ENCODE results near the gene CDK15.

The CDK15 gene

DNA sequence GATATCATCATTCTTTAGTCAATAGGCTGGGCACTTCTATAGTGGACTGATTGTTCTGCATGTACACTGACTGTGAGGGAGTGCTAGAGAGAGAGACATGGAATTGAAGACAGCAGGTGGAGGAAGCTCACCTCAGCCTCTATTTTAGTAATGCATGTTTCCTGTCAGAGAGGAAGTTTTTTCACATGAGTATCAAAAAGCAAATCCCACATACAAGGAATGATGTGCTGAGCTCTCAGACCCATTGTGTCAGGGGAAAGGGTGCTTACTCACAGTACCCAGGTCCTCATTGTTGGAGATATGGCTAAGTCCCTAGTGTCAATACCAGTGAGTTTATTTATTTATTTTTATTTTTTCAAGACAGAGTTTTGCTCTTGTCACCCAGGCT is 9.9 kb upstream of the CDK15 start:
- TF ChIP-seq EGR1 (IDR thresholded peaks at IDR 0.05) (no peak), ZBTB7A (IDR thresholded peaks at IDR 0.05; ENCODE audit: low read depth) (no peak), TCF12 (IDR thresholded peaks at IDR 0.05; ENCODE audit: low read depth) (no peak), TAF1 (IDR thresholded peaks at IDR 0.05; ENCODE audit: low read depth) (no peak), FOXM1 (IDR thresholded peaks at IDR 0.05; ENCODE audit: borderline replicate concordance, low read depth) (no peak), RAD21 (IDR thresholded peaks at IDR 0.05; ENCODE audit: low read depth) (no peak)
- TF ChIP-seq, protein P1, sequence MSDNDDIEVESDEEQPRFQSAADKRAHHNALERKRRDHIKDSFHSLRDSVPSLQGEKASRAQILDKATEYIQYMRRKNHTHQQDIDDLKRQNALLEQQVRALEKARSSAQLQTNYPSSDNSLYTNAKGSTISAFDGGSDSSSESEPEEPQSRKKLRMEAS (IDR thresholded peaks at IDR 0.05): no peak

DNA sequence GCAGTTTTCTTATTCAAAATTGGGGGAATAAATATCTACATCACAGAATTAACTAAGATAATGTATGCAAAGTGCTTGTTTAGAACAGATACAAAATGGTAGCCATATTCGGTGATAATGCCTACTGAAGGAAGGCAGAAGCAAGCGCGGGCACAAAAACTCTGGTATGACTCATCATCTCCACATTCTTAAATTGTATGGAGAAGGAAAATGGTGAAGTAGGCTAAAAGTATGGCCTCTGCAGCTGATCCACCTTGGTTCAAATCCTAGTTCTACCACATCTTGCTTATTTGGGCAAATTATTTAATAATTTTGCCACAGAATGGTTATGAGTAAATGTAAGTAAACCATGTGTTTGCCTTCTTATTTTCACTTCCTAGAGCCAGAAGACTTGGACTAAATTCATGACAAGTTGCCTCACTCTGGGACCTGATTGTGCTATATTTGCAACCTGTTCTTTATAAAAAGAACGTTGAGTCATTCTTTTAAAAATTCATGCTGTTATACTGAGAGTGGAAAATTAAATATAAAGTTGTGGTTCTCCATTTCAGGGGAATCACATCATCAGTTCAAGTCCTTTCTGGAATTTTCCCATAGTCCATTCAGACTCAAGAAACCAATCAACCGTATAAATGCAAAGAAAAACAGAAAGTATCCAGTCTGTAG is 9.0 kb upstream of the CDK15 start:
- TF ChIP-seq TEAD4 (IDR thresholded peaks at IDR 0.05) (no peak), TAF1 (IDR thresholded peaks at IDR 0.05; ENCODE audit: low read depth) (no peak), CEBPB (IDR thresholded peaks at IDR 0.05) (no peak), FOXM1 (IDR thresholded peaks at IDR 0.05; ENCODE audit: borderline replicate concordance, low read depth) (no peak), EP300 (IDR thresholded peaks at IDR 0.05; ENCODE audit: borderline replicate concordance) (no peak)
- TF ChIP-seq, protein P2, sequence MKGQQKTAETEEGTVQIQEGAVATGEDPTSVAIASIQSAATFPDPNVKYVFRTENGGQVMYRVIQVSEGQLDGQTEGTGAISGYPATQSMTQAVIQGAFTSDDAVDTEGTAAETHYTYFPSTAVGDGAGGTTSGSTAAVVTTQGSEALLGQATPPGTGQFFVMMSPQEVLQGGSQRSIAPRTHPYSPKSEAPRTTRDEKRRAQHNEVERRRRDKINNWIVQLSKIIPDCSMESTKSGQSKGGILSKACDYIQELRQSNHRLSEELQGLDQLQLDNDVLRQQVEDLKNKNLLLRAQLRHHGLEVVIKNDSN (IDR thresholded peaks at IDR 0.05): no peak

DNA sequence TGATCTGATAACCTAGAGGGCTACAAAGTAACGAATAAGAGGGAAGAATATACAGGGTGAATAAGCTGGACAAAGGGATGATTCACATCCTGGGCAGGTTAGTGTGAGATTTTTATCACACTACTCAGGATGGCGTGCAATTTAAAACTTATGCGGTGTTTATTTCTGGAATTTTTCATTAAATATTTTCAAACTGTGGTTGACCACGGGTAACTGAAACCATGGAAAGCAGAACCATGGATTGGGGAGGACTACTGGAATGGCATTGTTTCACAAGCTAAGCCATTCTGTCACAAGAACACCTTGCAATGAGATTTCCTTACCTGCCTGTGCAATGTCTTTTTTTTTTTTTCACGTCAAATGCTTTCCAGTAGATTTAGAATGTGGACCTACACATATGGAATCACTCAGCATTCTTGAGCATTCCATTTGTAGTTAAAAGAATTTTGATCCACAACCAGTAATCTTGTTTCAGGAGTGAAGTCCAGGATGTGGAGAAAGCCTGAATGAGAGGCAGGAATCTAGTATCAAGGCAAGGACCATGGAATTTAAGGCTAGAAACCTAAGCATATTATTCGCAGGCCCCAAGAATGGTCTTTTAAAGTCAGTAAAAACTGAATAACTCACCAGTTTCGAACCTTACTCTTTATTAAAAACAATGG is 8.0 kb upstream of the CDK15 start:
- no peak for TF ChIP-seq TAF1 (IDR thresholded peaks at IDR 0.05; ENCODE audit: low read depth)
- TF ChIP-seq TCF12 (IDR thresholded peaks at IDR 0.05; ENCODE audit: low read depth): peak; percentile 36; the same call in 1 of the 2 replicates

DNA sequence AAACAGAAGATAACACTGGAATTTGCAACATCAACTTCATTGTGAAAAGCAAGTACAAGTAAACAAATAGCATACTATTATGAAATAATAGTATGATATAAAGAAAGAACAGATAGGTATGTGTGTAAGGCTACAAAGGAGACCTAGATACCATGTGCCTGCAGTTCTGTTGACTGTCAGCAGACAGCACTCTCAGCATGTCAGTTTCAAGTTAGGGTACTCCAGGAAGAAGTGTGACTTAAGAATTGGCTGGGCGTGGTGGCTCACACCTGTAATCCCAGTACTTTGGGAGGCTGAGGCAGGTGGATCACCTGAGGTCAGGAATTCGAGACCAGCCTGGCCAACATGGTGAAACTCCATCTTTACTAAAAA is 7.4 kb upstream of the CDK15 start:
- peak; percentile 46; the same call in 1 of the 2 replicates for TF ChIP-seq RAD21 (IDR thresholded peaks at IDR 0.05; ENCODE audit: low read depth)

DNA sequence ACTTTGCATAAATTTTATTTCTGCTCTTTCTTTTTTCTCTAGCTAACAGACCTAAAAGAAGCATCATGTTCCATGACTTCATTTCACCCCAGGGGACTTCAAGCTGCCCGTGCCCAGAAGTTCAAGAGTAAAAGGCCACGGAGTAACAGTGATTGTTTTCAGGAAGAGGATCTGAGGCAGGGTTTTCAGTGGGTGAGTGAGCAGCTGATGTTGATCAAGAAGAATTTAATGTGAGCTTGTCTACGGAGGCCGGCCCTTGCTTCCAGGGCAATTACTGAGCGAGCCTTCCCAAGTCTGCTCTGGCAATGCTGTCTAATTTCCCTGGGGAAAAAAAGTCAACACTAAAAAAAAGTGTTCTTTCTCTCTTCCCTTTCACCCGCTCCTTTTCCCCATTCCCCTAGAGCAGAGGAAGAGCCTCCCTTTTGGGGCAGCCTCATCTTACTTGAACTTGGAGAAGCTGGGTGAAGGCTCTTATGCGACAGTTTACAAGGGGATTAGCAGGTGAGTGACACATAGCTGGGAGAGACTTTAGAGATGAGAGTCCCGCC is 1.2 kb downstream of the CDK15 start:
- TF ChIP-seq TEAD4 (IDR thresholded peaks at IDR 0.05): no peak
- no peak for TF ChIP-seq TAF1 (IDR thresholded peaks at IDR 0.05; ENCODE audit: low read depth)
- TF ChIP-seq EGR1 (IDR thresholded peaks at IDR 0.05): no peak
- TF ChIP-seq RAD21 (IDR thresholded peaks at IDR 0.05; ENCODE audit: low read depth): no peak
- TF ChIP-seq, protein P3, sequence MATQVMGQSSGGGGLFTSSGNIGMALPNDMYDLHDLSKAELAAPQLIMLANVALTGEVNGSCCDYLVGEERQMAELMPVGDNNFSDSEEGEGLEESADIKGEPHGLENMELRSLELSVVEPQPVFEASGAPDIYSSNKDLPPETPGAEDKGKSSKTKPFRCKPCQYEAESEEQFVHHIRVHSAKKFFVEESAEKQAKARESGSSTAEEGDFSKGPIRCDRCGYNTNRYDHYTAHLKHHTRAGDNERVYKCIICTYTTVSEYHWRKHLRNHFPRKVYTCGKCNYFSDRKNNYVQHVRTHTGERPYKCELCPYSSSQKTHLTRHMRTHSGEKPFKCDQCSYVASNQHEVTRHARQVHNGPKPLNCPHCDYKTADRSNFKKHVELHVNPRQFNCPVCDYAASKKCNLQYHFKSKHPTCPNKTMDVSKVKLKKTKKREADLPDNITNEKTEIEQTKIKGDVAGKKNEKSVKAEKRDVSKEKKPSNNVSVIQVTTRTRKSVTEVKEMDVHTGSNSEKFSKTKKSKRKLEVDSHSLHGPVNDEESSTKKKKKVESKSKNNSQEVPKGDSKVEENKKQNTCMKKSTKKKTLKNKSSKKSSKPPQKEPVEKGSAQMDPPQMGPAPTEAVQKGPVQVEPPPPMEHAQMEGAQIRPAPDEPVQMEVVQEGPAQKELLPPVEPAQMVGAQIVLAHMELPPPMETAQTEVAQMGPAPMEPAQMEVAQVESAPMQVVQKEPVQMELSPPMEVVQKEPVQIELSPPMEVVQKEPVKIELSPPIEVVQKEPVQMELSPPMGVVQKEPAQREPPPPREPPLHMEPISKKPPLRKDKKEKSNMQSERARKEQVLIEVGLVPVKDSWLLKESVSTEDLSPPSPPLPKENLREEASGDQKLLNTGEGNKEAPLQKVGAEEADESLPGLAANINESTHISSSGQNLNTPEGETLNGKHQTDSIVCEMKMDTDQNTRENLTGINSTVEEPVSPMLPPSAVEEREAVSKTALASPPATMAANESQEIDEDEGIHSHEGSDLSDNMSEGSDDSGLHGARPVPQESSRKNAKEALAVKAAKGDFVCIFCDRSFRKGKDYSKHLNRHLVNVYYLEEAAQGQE (IDR thresholded peaks at IDR 0.05; ENCODE audit: low read depth): no peak
- no peak for TF ChIP-seq ZBTB7A (IDR thresholded peaks at IDR 0.05; ENCODE audit: low read depth)
- TF ChIP-seq NFIC (IDR thresholded peaks at IDR 0.05): no peak
- TF ChIP-seq YY1 (IDR thresholded peaks at IDR 0.05; ENCODE audit: low read depth): no peak
- TF ChIP-seq CEBPB (IDR thresholded peaks at IDR 0.05): no peak
- no peak for TF ChIP-seq TCF12 (IDR thresholded peaks at IDR 0.05; ENCODE audit: low read depth)
- no peak for TF ChIP-seq FOXM1 (IDR thresholded peaks at IDR 0.05; ENCODE audit: borderline replicate concordance, low read depth)

DNA sequence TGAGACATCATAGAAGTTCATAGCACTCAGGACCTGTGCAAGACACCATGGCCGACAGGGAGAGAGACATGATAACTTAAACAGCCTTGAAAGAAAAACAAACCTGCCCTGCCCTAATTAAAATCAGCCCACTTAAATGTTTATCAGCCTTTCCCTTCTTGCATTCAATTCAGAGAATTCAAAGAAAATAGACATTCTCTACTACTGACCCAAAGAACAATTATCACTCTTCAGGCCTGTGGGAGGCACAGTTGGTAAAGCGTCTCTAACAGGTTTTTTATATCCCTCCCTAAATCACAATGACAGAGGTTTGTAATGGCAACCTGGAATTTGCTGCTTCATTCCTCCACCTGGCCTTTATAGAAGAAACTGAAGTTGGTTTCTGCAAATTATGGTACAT is 1.7 kb downstream of the CDK15 start:
- no peak for TF ChIP-seq RAD21 (IDR thresholded peaks at IDR 0.05; ENCODE audit: low read depth)
- TF ChIP-seq EGR1 (IDR thresholded peaks at IDR 0.05): no peak
- TF ChIP-seq TCF12 (IDR thresholded peaks at IDR 0.05; ENCODE audit: low read depth): no peak

DNA sequence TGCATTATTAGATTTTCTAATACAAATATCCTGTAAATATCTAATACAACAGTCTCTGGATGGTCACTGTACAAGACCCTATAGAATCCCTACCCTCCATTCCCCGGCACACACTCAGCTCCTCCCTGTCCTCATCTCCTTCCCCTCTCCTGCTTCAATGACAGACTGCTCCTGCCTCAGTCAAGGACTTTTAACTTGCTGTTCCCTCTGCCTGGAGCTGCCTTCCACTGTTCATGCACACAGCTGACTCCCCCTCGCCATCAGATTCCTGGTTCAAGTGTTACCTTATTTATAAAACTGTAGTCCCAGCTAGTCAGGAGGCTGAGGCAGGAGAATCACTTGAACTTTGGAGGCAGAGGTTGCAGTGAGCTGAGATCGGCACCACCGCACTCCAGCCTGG is 3.3 kb downstream of the CDK15 start:
- TF ChIP-seq TCF12 (IDR thresholded peaks at IDR 0.05; ENCODE audit: low read depth) (no peak), ZBTB7A (IDR thresholded peaks at IDR 0.05; ENCODE audit: low read depth) (no peak), CEBPB (IDR thresholded peaks at IDR 0.05) (no peak), NFIC (IDR thresholded peaks at IDR 0.05) (no peak), CREB1 (IDR thresholded peaks at IDR 0.05; ENCODE audit: low read depth) (no peak), FOXM1 (IDR thresholded peaks at IDR 0.05; ENCODE audit: borderline replicate concordance, low read depth) (no peak), EP300 (IDR thresholded peaks at IDR 0.05; ENCODE audit: borderline replicate concordance) (no peak), TAF1 (IDR thresholded peaks at IDR 0.05; ENCODE audit: low read depth) (no peak), EGR1 (IDR thresholded peaks at IDR 0.05) (no peak), RAD21 (IDR thresholded peaks at IDR 0.05; ENCODE audit: low read depth) (no peak), YY1 (IDR thresholded peaks at IDR 0.05; ENCODE audit: low read depth) (no peak), TEAD4 (IDR thresholded peaks at IDR 0.05) (no peak)
- TF ChIP-seq, protein P2 (IDR thresholded peaks at IDR 0.05): no peak
- TF ChIP-seq, protein P3 (IDR thresholded peaks at IDR 0.05; ENCODE audit: low read depth): no peak
- TF ChIP-seq, protein P1 (IDR thresholded peaks at IDR 0.05): no peak
